H1 (cell line): ENCODE results near the gene ASTN1. TPM values are rescaled to one million over a fixed set of nuclear protein-coding genes. Genes with fewer than 3 reads are reported as not detected.

Source experiments
- CTCF ChIA-PET: fragments of 300-600 bp; sonication (Branson Sonifier 250); formaldehyde crosslinking; loops from one replicate; lab custom pipeline; 2021; ENCODE audit not compliant: partially characterized antibody; lab: Charles Lee
- POLR2A ChIA-PET: fragments of 300-600 bp; sonication (Branson Sonifier 250); formaldehyde crosslinking; loops from one replicate; lab custom pipeline; 2021; ENCODE audit warnings: inconsistent platforms; ENCODE audit not compliant: partially characterized antibody; lab: Charles Lee
- DNase-seq, 2 experiments: peaks; one replicate each; pipeline versions ENCODE4 v3.0.0 to v3.0.0-alpha.2; 2010 to 2022; ENCODE audit warnings: low spot score in 2 of 2, low read depth in 1 of 2, mixed read lengths in 1 of 2
- FAIRE-seq: peaks from 2 replicates; lab custom pipeline; 2011; peaks lifted over from hg19 to GRCh38; lab: Jason Lieb, UNC
- H2AFZ ChIP-seq: 2 replicates; pipeline ENCODE4 v1.8.1; 2012; ENCODE audit warnings: low read length, inconsistent platforms
- H2AK5ac ChIP-seq: 2 replicates; pipeline ENCODE4 v1.6.1; 2013; ENCODE audit warnings: low read depth, low read length
- H2BK120ac ChIP-seq: replicated peaks from 2 replicates; pipeline ENCODE3; 2013; ENCODE audit warnings: low read depth, low read length, inconsistent platforms
- H2BK12ac ChIP-seq: 2 replicates; pipeline ENCODE4 v1.6.1; 2013; ENCODE audit warnings: low read depth, low read length
- H2BK15ac ChIP-seq: 2 replicates; pipeline ENCODE4 v1.6.1; 2013; ENCODE audit warnings: low read length
- H2BK20ac ChIP-seq: 2 replicates; pipeline ENCODE4 v1.6.1; 2013; ENCODE audit warnings: low read length
- H2BK5ac ChIP-seq: 2 replicates; pipeline ENCODE4 v1.6.1; 2013; ENCODE audit warnings: low read depth, low read length
- H3K14ac ChIP-seq: 2 replicates; pipeline ENCODE4 v1.6.1; 2013; ENCODE audit warnings: inconsistent platforms; ENCODE audit not compliant: insufficient read length
- H3K18ac ChIP-seq: 2 replicates; pipeline ENCODE4 v1.6.1; 2013; ENCODE audit warnings: low read length; ENCODE audit errors: extremely low read depth
- H3K23ac ChIP-seq: 2 replicates; pipeline ENCODE4 v1.6.1; 2013; ENCODE audit warnings: inconsistent platforms; ENCODE audit not compliant: insufficient read length
- H3K23me2 ChIP-seq: 2 replicates; pipeline ENCODE4 v1.6.1; 2013; ENCODE audit warnings: low read depth, low read length
- H3K27ac ChIP-seq: 2 replicates; pipeline ENCODE4 v1.6.1; 2011; ENCODE audit warnings: low read depth, low read length, inconsistent platforms
- H3K27me3 ChIP-seq, 4 experiments: replicated peaks in 1 of 4; 1 replicate in 1 of 4; 2 replicates in 3 of 4; pipeline versions ENCODE4 v1.6.1 to v1.8.1; 2011 to 2013; ENCODE audit warnings: low read length in 3 of 4, mild to moderate bottlenecking in 3 of 4, inconsistent platforms in 2 of 4, mixed read lengths in 2 of 4, moderate library complexity in 1 of 4; ENCODE audit not compliant: control insufficient read depth in 3 of 4, insufficient read depth in 3 of 4; ENCODE audit errors: extremely low read depth in 1 of 4
- H3K36me3 ChIP-seq, 4 experiments: 2 replicates each; pipeline versions ENCODE4 v1.6.1 to v1.8.1; 2011 to 2013; ENCODE audit warnings: mild to moderate bottlenecking in 4 of 4, low read length in 3 of 4, moderate library complexity in 2 of 4, control low read depth in 1 of 4, inconsistent platforms in 1 of 4; ENCODE audit not compliant: insufficient read depth in 4 of 4, control insufficient read depth in 2 of 4
- H3K4ac ChIP-seq: replicated peaks from 2 replicates; pipeline ENCODE3; 2013; ENCODE audit warnings: low read length, low read depth, mixed read lengths, inconsistent platforms; ENCODE audit not compliant: insufficient read length
- H3K4me1 ChIP-seq, 4 experiments: replicated peaks in 1 of 4; 1 replicate in 1 of 4; 2 replicates in 3 of 4; pipeline versions ENCODE4 v1.6.1 to v1.8.1; 2011 to 2013; ENCODE audit warnings: low read length in 3 of 4, inconsistent platforms in 2 of 4, mixed read lengths in 1 of 4; ENCODE audit not compliant: insufficient read depth in 4 of 4, control insufficient read depth in 3 of 4
- H3K4me2 ChIP-seq, 2 experiments: 2 replicates each; pipeline versions ENCODE4 v1.6.1 to v1.8.1; 2011 to 2013; ENCODE audit warnings: low read depth in 2 of 2, low read length in 2 of 2, control low read depth in 1 of 2, inconsistent platforms in 1 of 2, mild to moderate bottlenecking in 1 of 2; ENCODE audit not compliant: insufficient read depth in 1 of 2
- H3K4me3 ChIP-seq, 4 experiments: fragments of 200-600, 300-600 bp in 1 of 4; sonication (generic), shearing (Covaris generic), sonication (Bioruptor Twin) in 1 of 4; 2 replicates each; pipeline versions ENCODE4 v1.5.1 to v1.8.1; 2011 to 2016; ENCODE audit warnings: low read length in 4 of 4, low read depth in 3 of 4, control low read depth in 2 of 4, inconsistent platforms in 2 of 4, mild to moderate bottlenecking in 2 of 4, mixed read lengths in 1 of 4, moderate library complexity in 1 of 4; ENCODE audit not compliant: insufficient read depth in 2 of 4; ENCODE audit errors: extremely low read depth in 1 of 4
- H3K56ac ChIP-seq: replicated peaks from 2 replicates; pipeline ENCODE3; 2013; ENCODE audit warnings: low read depth, mild to moderate bottlenecking, mixed read lengths, low read length, inconsistent platforms; ENCODE audit not compliant: insufficient read length
- H3K79me1 ChIP-seq: 2 replicates; pipeline ENCODE4 v1.6.1; 2013; ENCODE audit warnings: low read depth, low read length, control low read depth
- H3K79me2 ChIP-seq, 2 experiments: 2 replicates each; pipeline versions ENCODE4 v1.6.1 to v1.8.1; 2012 to 2013; ENCODE audit warnings: low read length in 2 of 2, mild to moderate bottlenecking in 2 of 2, inconsistent platforms in 1 of 2; ENCODE audit not compliant: insufficient read depth in 2 of 2, control insufficient read depth in 1 of 2
- H3K9ac ChIP-seq, 4 experiments: replicated peaks in 1 of 4; 1 replicate in 1 of 4; 2 replicates in 3 of 4; pipeline versions ENCODE4 v1.6.1 to v1.8.1; 2011 to 2013; ENCODE audit warnings: low read depth in 3 of 4, low read length in 3 of 4, control low read depth in 2 of 4, mild to moderate bottlenecking in 2 of 4, moderate library complexity in 2 of 4, inconsistent platforms in 1 of 4; ENCODE audit errors: extremely low read depth in 1 of 4
- H3K9me3 ChIP-seq, 2 experiments: 2 replicates each; pipeline versions ENCODE4 v1.6.1 to v1.8.1; 2012 to 2013; ENCODE audit warnings: mild to moderate bottlenecking in 2 of 2, moderate library complexity in 2 of 2, control low read depth in 1 of 2, inconsistent platforms in 1 of 2, low read depth in 1 of 2, low read length in 1 of 2, mixed read lengths in 1 of 2; ENCODE audit not compliant: insufficient read depth in 2 of 2
- H4K20me1 ChIP-seq, 2 experiments: replicated peaks in 1 of 2; 2 replicates each; pipeline versions ENCODE3 to v1.8.1; 2011 to 2013; ENCODE audit warnings: inconsistent platforms in 2 of 2, low read length in 2 of 2, mild to moderate bottlenecking in 1 of 2; ENCODE audit not compliant: insufficient read depth in 2 of 2, control insufficient read depth in 1 of 2
- H4K5ac ChIP-seq: 2 replicates; pipeline ENCODE4 v1.6.1; 2013; ENCODE audit warnings: low read length, low read depth, mixed read lengths, inconsistent platforms; ENCODE audit not compliant: insufficient read length
- H4K8ac ChIP-seq: 2 replicates; pipeline ENCODE4 v1.8.0; 2013; ENCODE audit warnings: mild to moderate bottlenecking, moderate library complexity, low read length, inconsistent platforms; ENCODE audit not compliant: insufficient read depth; ENCODE audit errors: extremely low read depth
- H4K91ac ChIP-seq: replicated peaks from 2 replicates; pipeline ENCODE3; 2013; ENCODE audit warnings: low read length, mixed read lengths, inconsistent platforms; ENCODE audit not compliant: insufficient read length
- CBX5 ChIP-seq: fragments of 300-800, 300-1000 bp; sonication (generic); IDR thresholded peaks from 2 replicates; pipeline ENCODE4 v1.7.1; 2016; ENCODE audit warnings: antibody characterized with exemption, low read length, low read depth
- KDM4A ChIP-seq: IDR thresholded peaks from one replicate; pipeline ENCODE4 v1.7.1; 2012; ENCODE audit warnings: low read depth, mild to moderate bottlenecking, moderate library complexity, low read length, inconsistent platforms; ENCODE audit not compliant: severe bottlenecking
- SP4 ChIP-seq: IDR thresholded peaks from 2 replicates; pipeline ENCODE4 v1.6.1; 2012; ENCODE audit warnings: low read length, inconsistent platforms
- WGBS, 2 experiments: shearing (Covaris generic) in 1 of 2; methylation state at CpG; one replicate each; pipeline versions ENCODE4 v1.1.6 to v1.1.7; 2013 to 2015; ENCODE audit warnings: low lambda C conversion rate in 2 of 2, mixed read lengths in 2 of 2, inconsistent platforms in 1 of 2, low coverage in 1 of 2, missing lambda C conversion rate in 1 of 2; ENCODE audit not compliant: insufficient replicate concordance in 2 of 2, insufficient coverage in 1 of 2, insufficient read length in 1 of 2; ENCODE audit errors: extremely low coverage in 1 of 2, missing lambda C conversion rate in 1 of 2; 5-methylcytosine and 5-hydroxymethylcytosine counted together
- polyA plus RNA-seq, 7 experiments: library from polyadenylated mRNA; depleted of rRNA in 3 of 7; stranded (reverse) in 5 of 7; unstranded in 2 of 7; fragments of >200 nt in 5 of 7; fragments of 200-250 nt in 2 of 7; gene quantifications; 1 replicate in 5 of 7; 2 replicates in 1 of 7; 4 replicates in 1 of 7; pipeline versions ENCODE4 v1.2.1 to v1.2.3, GENCODE V29; 2011 to 2013; ENCODE audit warnings: missing spikeins in 2 of 7, mixed read lengths in 2 of 7
- total RNA-seq: library from RNA; stranded (reverse); fragmentation: NEBNext Ultra II Directional; extraction: Animal tissue kit (Norgen Biotek cat#: 25700); gene quantifications from 2 replicates; pipeline ENCODE4 v1.2.1, GENCODE V29; 2021

ASTN1 gene
- total and polyA plus RNA-seq, 2 of the 8 experiments (the other 6 are each of a cell fraction or from before 2014, with no cell fraction given): 2.9 to 4.1 TPM

DNA sequence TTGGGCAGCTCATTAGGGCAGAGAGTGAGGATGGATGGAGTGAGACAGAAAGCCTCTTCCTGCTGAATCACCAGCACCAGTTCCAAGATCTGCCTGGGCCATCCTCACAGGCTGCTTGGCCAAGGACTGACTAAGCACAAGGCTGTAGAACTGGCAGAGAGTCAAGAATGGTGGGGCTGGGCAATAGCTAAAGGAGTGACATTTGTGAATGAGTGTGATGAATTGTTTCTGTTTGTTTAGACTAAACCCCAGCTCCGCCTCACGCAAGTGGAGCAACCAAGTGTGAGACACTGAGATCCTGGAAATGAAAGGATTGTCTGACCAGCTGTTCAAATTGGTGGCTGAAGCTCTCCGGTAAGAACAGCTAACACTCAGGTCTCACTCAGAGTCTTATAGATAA is 44.8 kb upstream of the ASTN1 start:
- WGBS, 2 experiments: 88% methylated on average over 3 of the region's 3 CpGs; no CpG with 5 or more reads in 1 of the 2 experiments
- DNase-seq: no peak
- CTCF ChIA-PET: interaction anchor here (0.6 to 1.8 kb wide), 3 partner anchors 22 to 571 kb away, joined by 3 to 5 read pairs (median 5); no protein-coding TSS in a partner anchor

More for the DNA sequence above, 44.8 kb upstream of the ASTN1 start:
- no peak overlapping the region for H3K4ac ChIP-seq
- no peak overlapping the region for H2BK15ac ChIP-seq
- H3K27ac ChIP-seq: no peak overlapping the region
- no peaks in the 10 kb centered on the region for H4K20me1 ChIP-seq
- H3K56ac ChIP-seq: no peak overlapping the region
- no peak overlapping the region for H2BK12ac ChIP-seq
- H3K27me3 ChIP-seq: peaks cover 12 to 29% (median 22%) of the 10 kb centered on the region in 4 experiments
- no peak overlapping the region for H2BK20ac ChIP-seq
- H3K4me2 ChIP-seq: no peak overlapping the region
- H4K5ac ChIP-seq: no peak overlapping the region
- no peak overlapping the region for H2BK120ac ChIP-seq
- H3K23ac ChIP-seq: no peak overlapping the region
- H2AFZ ChIP-seq: no peak overlapping the region
- H3K9me3 ChIP-seq: no peaks in the 10 kb centered on the region
- no peak overlapping the region for H4K8ac ChIP-seq
- H3K36me3 ChIP-seq: no peaks in the 10 kb centered on the region
- H2AK5ac ChIP-seq: no peak overlapping the region
- H3K14ac ChIP-seq: no peak overlapping the region
- no peak for TF ChIP-seq SP4
- TF ChIP-seq CBX5: no peak
- no peak for TF ChIP-seq KDM4A
- H2BK5ac ChIP-seq: no peak overlapping the region
- POLR2A ChIA-PET: no interaction called here
- H4K91ac ChIP-seq: no peak overlapping the region
- H3K18ac ChIP-seq: no peak overlapping the region
- H3K4me1 ChIP-seq: no peaks in the 10 kb centered on the region
- FAIRE-seq: no peak
- H3K23me2 ChIP-seq: no peaks in the 10 kb centered on the region
- H3K79me2 ChIP-seq: no peaks in the 10 kb centered on the region
- no peak overlapping the region for H3K9ac ChIP-seq
- no peaks in the 10 kb centered on the region for H3K79me1 ChIP-seq
- H3K4me3 ChIP-seq: no peak overlapping the region
